GM19023 (cell line): Measurements from ENCODE around the gene PRR35.

Experiments used
- ATAC-seq: cut with Tn5 transposase; IDR thresholded peaks from one replicate; pipeline ENCODE4 v1.9.1; 2021; ENCODE audit warnings: mild to moderate bottlenecking, moderate library complexity; ENCODE audit not compliant: unreplicated experiment

PRR35 gene

GRCh38 chr16:578232-578869 is 18.2 kb downstream of the PRR35 start:
- ATAC-seq: no peak

GRCh38 chr16:578870-579405 is 18.7 kb downstream of the PRR35 start:
- ATAC-seq: peak; percentile 51

- ATAC-seq: no peak
Measured at GRCh38 chr16:580141-580945, 20.1 kb downstream of the PRR35 start.

- ATAC-seq: no peak
Measured at GRCh38 chr16:580946-581498, 20.8 kb downstream of the PRR35 start.

GRCh38 chr16:582218-582613 is 22.0 kb downstream of the PRR35 start:
- no peak for ATAC-seq

- ATAC-seq: no peak
Measured at GRCh38 chr16:582614-583331, 22.6 kb downstream of the PRR35 start.

GRCh38 chr16:583470-583814 is 23.2 kb downstream of the PRR35 start:
- ATAC-seq: no peak

GRCh38 chr16:583815-584591 is 23.8 kb downstream of the PRR35 start:
- no peak for ATAC-seq

GRCh38 chr16:585351-585750 is 25.2 kb downstream of the PRR35 start:
- no peak for ATAC-seq

- no peak for ATAC-seq
Measured at GRCh38 chr16:586047-586644, 26.0 kb downstream of the PRR35 start.

- ATAC-seq: no peak
Measured at GRCh38 chr16:586645-587590, 26.7 kb downstream of the PRR35 start.

- peak; percentile 2 for ATAC-seq
Measured at GRCh38 chr16:588639-588888, 28.4 kb downstream of the PRR35 start.

GRCh38 chr16:588889-589657 is 28.9 kb downstream of the PRR35 start:
- ATAC-seq: peak; percentile 76

- peak; percentile 79 for ATAC-seq
Measured at GRCh38 chr16:589658-590187, 29.5 kb downstream of the PRR35 start, which contains the start of gene RAB40C. TSS of gene RAB40C (plus strand) at chr16:590066. CDS start at chr16:590292, 226 bp downstream.

GRCh38 chr16:590188-590814 is 30.1 kb downstream of the PRR35 start:
- no peak for ATAC-seq

GRCh38 chr16:590815-591200 is 30.6 kb downstream of the PRR35 start:
- no peak for ATAC-seq

- ATAC-seq: no peak
Measured at GRCh38 chr16:591231-591630, 31.0 kb downstream of the PRR35 start.
